Germinal center (tissue), 1 donor: ENCODE data around the gene GDA.
"Not testable (repeated sequence)": the region's sequence is repeated elsewhere in the genome, so short reads cannot be mapped to it uniquely, and the experiment has no call there.

ENCODE experiments used
- DNase-seq: peaks from one replicate; pipeline ENCODE4 v3.0.0; 2012; ENCODE audit warnings: mixed read lengths, low spot score

Gene GDA

DNA sequence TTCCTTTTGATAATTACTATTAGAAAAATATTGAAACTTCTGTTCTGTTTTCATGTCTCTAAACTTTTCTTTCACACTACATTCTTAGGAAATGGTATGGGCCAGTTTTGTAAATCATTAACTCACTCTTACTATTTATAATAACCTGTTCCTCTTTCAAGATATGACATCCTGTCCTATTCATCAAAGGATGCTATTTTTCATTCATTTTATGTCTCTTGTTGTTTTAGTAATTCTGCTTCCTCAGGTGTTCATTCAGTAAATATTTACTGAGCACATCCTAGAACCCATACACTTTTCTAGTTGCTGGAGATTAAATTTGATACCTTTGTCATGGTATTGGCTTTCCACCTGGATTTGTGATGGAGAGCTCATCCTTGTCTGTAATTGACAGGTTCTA is 58.0 kb downstream of the GDA start:
- no peak for DNase-seq

DNA sequence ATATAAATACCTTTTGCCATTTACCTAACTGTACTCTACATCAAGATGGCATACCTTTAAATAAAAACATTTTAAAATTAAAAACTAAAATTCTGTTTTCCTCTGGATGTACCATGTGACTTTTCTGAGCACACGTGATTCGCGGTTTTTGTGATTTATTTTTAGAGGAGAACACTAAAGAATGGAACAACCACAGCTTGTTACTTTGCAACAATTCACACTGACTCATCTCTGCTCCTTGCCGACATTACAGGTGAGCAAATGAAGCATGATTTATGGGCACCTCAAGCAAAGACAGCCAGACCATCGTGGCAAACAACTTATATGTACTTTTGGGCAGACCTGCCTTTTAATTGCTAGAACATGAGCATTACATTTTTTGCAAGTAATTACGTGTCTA is 61.3 kb downstream of the GDA start:
- no peak for DNase-seq

DNA sequence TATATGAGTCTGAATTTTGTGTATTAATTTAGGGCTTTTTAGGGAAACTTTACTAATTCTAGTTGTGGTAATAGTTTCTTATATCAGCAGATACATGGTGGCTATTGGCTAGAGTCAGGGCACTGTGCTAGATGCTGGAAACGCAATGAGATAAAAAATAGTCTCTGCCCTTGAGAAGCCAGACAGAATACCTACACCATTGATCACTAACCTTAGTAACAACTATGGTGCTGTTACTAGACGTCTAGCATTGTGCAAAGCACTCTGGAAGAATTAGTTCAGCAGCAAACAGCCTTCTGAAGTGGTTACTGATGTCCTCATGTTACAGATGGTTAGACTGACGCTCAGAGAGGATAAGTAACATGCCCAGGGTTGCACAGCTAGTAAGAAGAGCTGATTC is 61.8 kb downstream of the GDA start:
- no peak for DNase-seq

DNA sequence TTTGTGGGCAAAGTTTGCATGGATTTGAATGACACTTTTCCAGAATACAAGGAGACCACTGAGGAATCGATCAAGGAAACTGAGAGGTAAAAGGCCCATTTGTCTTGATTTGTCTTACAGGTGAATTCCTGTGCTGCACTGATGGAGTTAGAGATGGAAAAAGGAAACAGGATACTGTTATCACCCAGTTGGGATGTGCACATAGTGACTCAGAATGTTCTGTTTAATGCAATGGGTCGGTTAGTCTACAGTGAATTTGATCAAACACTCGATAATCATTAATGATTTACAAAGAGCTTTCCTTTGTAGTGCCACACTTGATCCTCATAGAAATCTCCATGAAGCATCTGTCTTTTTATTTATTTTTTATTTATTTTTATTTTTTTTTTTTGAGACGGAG is 64.7 kb downstream of the GDA start:
- no peak for DNase-seq

DNA sequence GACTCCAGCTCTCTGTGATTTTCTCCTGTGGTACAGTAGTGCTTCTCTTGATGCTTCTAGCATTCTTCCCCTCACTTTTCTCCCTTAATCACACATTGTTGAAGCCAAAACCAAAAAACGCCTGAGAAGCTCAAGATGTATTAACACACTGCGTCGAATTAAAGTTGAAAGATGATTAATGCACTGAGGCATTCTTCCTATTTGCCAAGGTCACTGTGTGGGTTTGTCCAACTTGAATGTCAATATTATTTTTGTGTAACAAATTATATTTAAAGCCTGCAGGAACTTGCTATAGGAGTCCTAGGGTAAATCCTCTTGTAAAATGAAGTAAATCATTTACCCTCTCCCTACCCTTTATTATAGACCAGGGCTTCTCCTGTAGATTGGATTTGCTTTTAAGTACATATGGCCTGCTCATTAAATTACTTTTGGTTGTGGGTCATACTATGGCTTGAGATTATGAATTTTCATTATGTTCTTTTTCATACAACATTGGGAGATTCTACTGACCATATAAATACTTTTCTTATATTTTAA is 68.1 kb downstream of the GDA start:
- no peak for DNase-seq

DNA sequence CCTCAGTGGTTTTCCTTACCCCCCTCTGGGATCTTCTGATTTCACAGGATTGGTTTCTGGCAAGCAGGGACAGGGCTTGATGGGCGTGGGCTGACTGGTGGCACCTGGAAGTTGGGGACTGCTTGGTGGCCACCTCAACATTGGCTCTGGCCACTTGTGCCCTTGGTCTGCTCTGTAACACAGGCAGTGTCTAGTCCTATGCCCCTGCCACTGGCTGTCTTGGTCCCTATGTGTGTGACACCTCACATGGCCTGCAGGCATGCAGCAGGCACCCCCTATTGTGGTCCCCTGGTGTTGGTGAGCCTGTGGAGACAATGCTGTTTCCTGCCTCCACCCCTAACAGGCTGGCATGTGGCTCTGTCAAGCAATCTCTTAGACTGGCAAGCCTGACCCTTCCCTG is 71.3 kb downstream of the GDA start:
- no peak for DNase-seq

DNA sequence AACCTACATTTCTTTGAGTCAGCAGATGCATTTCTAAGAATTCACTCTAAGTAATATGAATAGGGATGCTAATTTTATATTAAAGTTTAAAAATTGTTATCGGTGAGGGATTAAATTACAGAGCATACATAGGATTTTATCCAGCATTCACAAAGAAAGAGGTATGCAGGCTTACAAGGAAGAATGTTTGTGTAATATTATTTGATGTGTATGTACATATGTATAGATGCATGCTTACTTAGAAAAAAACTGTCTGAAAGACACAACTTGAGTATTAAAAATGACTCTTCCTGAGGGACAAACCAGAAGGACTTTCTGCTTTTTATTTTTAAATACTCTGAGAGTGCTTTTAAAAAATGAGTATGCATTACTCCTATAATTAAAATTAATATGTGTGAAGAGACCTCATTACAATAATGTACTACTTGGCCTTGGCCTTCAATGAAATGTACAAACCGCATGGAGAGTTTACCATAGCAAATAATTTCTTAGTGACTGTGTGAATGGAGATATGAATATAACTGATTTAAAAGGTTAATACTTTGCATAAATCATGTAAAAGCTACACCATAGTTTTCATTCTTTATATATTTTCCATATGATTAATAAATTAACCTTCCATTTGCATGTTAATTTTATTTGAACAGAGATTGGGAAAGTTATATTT is 77.0 kb downstream of the GDA start:
- DNase-seq, result no peak

DNA sequence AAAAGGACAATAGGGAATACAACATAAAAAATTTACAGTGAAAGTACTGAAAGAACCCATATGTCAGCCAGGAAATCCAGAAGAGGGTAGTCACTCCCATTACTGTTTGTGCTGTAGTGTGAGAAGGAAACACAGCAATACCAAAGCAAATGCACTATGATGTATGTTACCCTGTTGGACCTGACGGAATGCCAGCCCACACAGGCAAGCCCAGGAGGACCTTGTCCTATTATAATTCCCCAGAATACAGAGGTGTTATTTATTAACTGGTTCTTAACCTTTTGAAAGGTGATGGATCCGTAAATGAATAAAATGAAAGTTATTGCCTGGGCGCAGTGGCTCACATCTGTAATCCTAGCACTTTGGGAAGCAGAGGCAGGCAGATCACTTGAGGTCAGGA is 79.0 kb downstream of the GDA start:
- no peak for DNase-seq

DNA sequence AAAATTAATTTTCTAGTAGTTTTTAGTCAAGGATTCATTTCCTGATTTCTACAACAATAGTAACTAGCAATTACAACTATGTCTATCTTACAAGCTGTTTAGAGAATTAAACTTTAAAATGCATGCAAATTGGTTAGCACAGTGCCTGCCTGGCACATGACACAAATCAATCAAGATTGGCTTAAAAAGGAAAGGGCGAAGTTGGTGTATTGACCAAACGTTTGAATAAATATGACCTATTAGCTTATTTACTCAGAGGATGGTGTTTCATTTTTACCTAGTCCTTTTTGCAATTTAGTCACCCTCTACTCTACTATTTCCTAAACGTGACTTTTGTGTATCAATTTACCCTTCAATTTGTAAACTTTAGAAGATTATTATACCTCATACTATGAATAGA is 83.5 kb downstream of the GDA start:
- no peak for DNase-seq

DNA sequence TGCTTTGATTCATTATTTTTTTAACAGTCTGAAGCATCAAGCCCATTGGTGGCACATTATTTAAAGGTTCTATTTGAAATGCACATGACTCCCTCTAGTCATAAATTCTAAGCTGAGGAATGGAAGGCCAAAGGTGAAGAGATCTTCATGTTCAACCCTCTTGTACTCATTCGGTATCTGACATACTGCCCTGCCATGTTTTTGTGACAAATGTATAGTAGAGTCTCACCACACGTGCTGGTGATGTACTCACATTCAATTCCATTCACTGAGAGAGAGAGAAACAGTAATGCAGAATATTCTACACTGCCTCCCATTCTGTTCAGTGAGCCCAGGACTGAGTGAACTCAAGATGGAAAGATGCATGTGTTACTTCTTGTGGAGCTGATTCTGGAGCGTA is 98.3 kb downstream of the GDA start:
- DNase-seq, result no peak

DNA sequence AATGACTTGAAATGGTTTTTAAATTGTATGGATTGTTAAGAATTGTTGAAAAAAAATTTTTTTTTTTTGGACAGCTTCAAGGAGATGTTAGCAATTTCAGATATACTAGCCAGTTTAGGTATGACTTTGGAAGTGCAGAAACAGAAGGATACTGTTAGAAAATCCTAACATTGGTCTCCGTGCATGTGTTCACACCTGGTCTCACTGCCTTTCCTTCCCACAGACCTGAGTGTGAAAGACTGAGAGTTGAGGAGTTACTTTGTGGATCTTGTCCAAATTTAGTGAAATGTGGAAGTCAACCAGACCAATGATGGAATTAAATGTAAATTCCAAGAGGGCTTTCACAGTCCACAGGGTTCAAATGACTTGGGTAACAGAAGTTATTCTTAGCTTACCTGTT is 102.3 kb downstream of the GDA start:
- no peak for DNase-seq

DNA sequence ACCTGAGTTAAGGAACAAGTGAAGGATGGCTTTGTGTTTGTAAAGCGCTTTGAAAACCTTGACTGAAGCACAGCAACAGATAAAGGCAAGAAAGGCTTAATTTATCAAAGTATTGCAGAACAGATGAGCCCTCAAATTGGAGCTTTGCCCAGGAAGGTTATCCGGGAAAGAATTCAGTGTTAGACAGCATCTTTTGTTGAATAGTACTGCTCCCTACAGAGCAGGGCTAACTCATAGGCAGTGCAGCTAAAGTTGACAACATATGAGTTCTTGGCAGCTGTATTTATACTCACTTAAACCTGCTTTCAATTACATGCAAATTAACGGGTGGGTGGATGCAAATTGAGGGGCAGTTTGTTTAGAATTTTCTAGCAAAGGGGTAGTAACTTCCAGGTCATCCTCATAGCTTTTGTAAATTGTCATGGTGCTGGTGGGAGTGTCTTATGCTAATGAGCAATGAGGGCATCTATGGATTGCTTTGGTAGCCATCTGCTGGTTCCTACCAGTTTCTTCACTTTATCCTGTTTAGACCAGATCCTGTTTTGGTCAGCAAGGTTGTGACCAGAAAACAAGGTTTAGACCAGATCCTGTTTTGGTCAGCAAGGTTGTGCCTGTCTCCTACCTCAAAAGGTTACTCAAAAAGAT is 105.8 kb downstream of the GDA start:
- no peak for DNase-seq

DNA sequence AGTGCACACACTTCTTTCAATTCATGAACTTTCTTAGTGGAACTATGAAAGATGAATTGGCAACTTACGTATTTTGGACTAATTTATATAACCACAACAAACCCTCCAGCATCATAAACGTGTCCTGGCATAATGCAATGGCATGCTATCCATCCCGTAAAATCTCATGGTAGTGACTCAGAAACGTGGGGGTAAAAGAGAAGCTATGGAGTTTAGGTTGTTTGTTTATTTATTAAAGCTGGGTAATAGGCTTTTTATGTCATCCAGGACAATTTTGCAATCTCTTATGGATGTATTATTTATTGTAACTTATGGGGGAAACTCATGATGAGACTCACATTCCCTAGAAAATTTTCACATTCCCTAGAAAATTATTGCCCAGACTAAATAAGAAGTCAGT is 106.3 kb downstream of the GDA start:
- DNase-seq, result no peak

DNA sequence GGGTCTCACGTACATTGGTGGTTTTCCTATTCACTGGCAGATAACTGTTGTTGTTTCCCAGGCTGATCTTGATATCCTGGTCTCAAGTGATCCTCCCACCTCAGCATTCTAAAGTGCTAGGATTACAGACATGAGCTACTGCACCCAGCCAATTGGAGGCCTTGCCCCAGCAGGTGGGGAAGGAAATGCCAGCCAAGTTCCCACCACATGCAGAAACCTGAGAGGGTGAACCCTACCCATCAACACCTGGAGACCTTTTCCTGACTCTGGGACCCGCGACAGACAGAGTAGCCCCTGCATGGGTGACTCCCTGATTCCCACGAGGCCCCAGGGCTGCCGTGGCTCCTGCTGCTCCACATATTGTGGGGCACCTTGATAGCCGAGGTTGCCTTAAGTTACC is 107.7 kb downstream of the GDA start:
- DNase-seq, result no peak

DNA sequence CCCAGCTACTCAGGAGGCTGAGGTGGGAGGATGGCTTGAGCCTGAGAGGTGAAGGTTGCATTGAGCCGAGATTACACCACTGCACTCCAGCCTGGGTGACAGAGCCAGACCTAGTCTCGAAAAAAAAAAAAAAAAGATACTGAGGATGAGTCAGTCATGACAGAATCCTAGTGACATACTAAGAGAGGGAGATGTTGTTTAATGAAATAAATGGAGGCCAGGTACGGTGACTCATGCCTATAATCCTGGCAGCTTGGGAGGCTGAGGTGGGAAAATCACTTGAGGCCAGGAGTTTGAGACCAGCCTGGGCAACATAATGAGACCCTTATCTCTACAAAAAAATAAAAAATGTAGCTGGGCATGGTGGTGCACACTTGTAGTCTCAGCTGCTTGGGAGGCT is 108.6 kb downstream of the GDA start:
- DNase-seq, result no peak

DNA sequence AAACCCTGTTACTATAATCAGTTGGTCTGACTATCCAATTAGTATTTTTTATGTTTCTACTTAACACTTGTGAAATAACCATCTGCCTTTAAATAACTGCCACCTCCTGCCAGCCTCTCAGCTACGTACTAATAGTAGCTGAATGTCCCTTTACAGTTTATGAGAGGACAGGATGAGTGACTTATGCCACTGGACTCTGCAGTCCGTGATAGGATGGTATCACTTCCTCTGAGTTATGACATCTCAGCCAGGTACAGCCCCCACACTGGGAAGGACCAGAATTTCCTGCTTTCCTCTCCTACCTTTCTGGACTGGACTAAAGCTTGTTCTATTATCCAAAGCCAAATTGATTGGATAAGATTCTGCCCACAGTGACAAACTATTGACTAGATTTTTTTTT is 112.8 kb downstream of the GDA start:
- DNase-seq, result no peak

DNA sequence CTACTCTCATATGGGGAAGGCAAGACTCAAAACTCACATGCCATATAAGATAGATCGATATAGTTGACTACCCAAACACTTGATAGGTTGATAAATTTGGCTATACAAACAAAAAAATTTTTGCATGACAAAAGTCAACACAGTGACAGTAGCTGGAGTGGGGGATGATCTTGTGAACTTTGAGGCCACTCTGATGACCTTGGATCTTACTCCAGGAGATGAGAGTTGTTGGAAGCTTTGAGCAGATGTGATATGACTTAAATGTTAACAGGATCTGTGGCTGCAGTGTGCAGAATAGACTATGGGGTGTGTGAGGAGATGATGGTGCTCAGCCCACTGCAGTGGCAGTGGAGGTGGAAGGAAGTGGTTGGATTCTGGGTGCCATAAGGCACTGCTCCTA is 114.3 kb downstream of the GDA start:
- DNase-seq, result no peak

DNA sequence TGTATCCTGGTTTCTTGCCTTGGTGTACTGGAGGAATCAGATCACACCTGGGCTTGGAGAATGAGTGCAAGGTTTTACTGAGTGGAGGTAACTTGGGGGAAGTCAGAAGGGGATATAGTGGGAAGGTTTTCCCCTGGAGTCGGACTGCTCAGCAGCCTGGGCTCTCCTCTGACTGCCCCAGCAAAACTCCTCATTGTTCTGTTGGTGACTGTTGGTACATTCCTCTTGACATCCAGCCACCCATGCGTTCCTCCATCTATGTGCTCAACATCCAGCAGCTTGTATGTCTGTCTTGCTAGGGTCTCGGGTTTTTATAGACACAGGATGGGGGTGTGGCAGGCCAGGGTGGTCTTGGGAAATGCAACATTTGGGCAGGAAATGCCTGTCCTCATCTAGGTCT is 119.7 kb downstream of the GDA start:
- no peak for DNase-seq

DNA sequence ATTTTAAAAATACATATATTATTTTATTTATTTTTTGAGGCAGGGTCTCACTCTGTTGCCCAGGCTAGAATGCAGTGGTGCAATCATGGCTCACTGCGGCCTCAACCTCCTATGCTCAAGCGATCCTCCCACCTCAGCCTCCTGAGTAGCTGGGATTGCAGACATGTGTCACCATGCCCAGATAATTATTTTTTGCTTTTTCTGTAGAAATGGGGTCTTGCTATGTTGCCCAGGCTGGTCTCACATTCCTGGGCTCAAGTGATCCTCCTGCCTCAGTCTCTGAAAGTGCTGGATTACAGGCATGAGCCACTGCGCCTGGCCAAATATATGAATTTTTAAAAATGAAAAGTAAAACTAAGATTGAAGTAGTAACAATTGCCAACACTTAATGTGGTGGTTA is 121.1 kb downstream of the GDA start:
- DNase-seq, result not testable (repeated sequence)

DNA sequence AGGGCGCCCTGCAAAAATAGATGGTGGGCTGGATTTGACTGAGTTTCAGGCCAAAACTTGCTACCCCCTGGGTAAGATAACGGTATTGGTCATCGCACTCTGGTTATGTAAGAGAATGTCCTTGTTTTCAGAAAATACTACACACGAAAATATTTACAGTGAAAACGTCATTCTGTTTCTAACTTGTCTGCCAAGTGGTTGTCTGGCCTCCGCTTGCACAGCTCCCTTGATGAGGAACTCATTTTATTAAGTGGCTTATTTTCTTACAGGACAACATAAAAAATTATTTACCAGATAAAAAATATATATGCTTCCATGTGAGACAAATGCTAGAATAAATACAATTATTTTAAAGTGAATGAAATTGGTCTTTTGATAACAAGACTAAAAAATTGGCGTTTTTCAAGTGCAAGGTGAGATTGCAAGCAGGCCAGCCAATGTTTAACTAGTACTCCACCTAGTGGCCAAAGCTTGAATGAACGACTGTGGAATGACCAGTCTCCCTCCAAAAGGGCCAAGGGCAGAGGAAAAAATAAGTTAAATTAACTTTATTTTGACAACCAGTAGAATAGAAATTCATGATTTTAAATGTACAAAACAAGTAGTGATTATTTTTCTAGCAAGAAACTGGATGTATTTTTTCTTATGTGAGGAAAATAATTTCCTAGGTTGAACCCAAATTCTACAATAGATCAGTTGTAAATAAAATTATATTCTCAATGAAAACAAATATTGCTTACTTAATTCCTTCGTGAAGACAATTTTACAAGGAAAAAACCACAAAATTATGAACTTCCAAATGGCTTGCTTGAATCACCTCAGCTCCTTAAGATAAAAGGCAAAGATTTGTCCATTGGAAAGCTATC is 122.6 kb downstream of the GDA start:
- peak; percentile 63 for DNase-seq

DNA sequence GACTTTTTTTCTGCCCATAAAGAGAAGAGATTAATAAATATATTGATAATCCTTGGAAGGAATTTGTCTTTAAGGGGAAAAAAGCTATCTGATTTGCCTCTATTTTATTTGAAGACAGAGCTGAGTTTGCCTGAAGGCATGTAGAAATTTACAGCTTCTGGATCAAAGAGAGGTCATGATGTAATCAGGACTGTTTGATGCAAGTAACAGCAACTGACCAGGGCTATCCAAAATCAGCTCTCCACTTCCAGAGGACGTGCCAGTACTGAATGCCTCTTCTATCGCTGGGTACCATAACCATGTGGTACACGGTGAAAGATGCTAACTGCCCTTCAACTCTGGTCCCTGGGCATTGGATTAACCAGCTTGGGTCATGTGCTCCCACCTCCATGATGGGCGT is 125.2 kb downstream of the GDA start:
- no peak for DNase-seq

DNA sequence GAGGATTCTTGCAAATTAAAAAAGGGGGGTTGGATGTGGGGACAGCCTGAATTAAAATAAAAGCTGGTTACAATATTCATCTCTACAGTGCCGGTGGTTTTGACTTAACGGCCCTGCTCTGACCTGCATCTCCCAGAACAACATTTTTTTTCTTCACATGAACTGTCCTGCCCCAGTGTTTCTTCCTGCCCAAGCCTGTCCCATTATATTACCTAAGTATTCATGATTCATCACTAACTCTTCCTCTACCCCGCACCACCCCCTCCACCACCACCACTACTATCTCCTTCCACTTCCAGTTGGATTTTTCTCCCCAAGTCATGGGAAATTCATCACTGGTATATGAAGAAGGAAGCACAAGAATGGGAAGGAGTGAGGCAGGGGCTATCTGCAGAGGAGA is 125.7 kb downstream of the GDA start:
- DNase-seq, result no peak

DNA sequence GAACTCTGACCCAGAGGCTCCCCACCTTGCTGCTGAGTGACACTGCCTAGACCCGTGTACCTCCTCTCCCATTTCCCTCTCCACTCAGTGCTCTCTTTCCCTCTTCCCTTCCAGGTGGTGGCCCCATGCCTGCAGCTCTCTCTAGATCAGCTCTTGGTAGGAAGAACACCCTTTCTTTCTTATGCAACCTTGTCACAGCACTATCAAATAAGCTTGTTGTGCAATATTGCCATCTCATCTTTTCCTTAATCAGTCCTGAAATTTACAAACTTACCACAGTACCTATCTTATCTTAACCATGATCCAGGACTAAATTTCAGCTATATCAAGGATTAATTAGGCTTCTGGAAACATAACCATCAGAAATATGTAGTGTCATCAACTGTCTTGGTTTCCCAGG is 127.2 kb downstream of the GDA start:
- no peak for DNase-seq
